Measurements from ENCODE around the gene NPAS2.

- no peak for TF ChIP-seq CTCF (IDR thresholded peaks at IDR 0.05)
- TF ChIP-seq POLR2A (IDR thresholded peaks at IDR 0.05): no peak
Observed at GRCh38 chr2:100956081-100956480, 136.1 kb downstream of the NPAS2 start.
